SJSA1 (cell line): ENCODE results near the gene NOL4L. TPM values are rescaled to one million over a fixed set of nuclear protein-coding genes. Genes with fewer than 3 reads are reported as not detected.

ENCODE experiments used
- DNase-seq, 2 experiments: peaks; one replicate each; pipeline ENCODE4 v3.0.0-alpha.2; 2015 to 2020; ENCODE audit warnings: low spot score in 2 of 2, low read depth in 1 of 2
- H3K27ac ChIP-seq: fragments of 250-450 bp; sonication (Bioruptor Pico); 2 replicates; pipeline ENCODE4 v1.5.1; 2020; ENCODE audit warnings: mild to moderate bottlenecking, moderate library complexity
- H3K27me3 ChIP-seq: fragments of 250-450 bp; sonication (Bioruptor Pico); replicated peaks from 2 replicates; pipeline ENCODE4 v1.5.1; 2020; ENCODE audit warnings: mild to moderate bottlenecking, moderate library complexity
- H3K36me3 ChIP-seq: fragments of 250-450 bp; sonication (Bioruptor Pico); 2 replicates; pipeline ENCODE4 v1.5.1; 2020; ENCODE audit warnings: mild to moderate bottlenecking
- H3K4me1 ChIP-seq: fragments of 250-450 bp; sonication (Bioruptor Pico); replicated peaks from 2 replicates; pipeline ENCODE4 v1.6.1; 2021; ENCODE audit warnings: mild to moderate bottlenecking
- H3K4me3 ChIP-seq: fragments of 250-450 bp; sonication (Bioruptor Pico); 2 replicates; pipeline ENCODE4 v1.5.1; 2020; ENCODE audit warnings: mild to moderate bottlenecking
- H3K9me3 ChIP-seq: fragments of 250-450 bp; sonication (Bioruptor Pico); replicated peaks from 2 replicates; pipeline ENCODE4 v1.5.1; 2020; ENCODE audit warnings: mild to moderate bottlenecking
- total RNA-seq: library from RNA; depleted of rRNA; stranded (reverse); fragments of >200 nt; shearing (Covaris generic); gene quantifications from 2 replicates; pipeline ENCODE4 v1.2.3, GENCODE V29; 2014

Gene NOL4L
- total RNA-seq, 1 experiment from 2014 or later: 11.4 TPM

DNA sequence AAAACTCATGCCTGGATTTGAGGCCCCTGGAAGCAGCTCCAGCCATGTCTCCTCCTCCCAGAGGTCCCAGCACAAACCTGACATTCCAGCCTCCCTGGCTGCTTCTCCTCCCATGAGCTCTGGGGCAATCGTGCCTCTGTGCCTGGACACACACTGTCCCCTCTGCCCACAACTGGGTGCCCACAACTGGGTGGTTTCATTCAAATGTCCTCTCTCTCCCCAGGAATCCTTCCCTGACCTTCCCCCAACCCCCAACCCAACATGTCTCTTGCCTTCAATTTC, 37.4 kb downstream of the NOL4L start:
- H3K27ac ChIP-seq: no peak overlapping the region
- no peak overlapping the region for H3K4me3 ChIP-seq
- no peak for DNase-seq
- no peaks in the 10 kb centered on the region for H3K4me1 ChIP-seq
- H3K36me3 ChIP-seq: no peaks in the 10 kb centered on the region
- H3K9me3 ChIP-seq: no peaks in the 10 kb centered on the region
- no peaks in the 10 kb centered on the region for H3K27me3 ChIP-seq

DNA sequence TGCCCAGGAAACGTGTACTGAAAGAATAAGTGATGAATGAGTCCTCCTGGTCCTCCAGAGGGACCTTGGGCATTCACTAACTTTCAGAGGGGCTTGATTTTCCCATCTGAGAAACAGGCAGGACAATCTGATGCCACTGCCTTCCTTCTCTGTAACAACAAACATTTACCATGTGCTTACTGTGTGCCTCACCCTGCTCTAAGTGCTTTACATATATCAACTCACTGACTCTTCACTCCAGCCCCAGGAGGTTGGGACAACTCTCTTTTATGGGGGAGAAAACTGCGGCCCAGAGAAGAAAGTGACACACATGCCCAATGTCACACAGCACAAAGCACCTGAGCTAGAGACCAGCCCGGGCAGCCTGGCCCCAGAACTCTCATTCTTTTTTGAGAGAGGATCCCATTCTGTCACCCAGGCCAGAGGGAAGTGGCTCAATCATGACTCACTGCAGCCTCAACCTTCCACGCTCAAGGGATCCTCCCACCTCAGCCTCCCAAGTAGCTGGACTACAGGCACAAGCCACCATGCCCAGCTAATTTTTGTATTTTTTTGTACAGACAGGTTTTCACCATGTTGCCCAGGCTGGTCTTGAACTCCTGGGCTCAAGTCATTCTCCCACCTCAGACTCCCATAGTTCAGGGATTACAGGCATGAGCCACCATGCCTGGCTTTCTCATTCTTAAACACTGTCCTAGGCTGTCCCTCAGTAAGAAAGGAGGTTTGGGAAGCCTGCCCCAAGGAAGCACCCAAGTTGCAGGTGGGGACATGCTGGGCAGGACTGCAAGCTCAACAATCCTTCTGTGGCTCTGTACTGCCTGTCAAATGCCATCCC, 38.0 kb downstream of the NOL4L start:
- Histone ChIP-seq H3K4me1 (no peaks in the 10 kb centered on the region), H3K27ac (no peak overlapping the region), H3K27me3 (no peaks in the 10 kb centered on the region), H3K36me3 (no peaks in the 10 kb centered on the region), H3K9me3 (no peaks in the 10 kb centered on the region), H3K4me3 (no peak overlapping the region)
- no peak for DNase-seq

GRCh38 chr20:32544893-32545840, 40.0 kb downstream of the NOL4L start:
- no peaks in the 10 kb centered on the region for H3K27me3 ChIP-seq
- no peak for DNase-seq
- no peaks in the 10 kb centered on the region for H3K4me1 ChIP-seq
- H3K27ac ChIP-seq: no peak overlapping the region
- H3K36me3 ChIP-seq: no peaks in the 10 kb centered on the region
- no peaks in the 10 kb centered on the region for H3K9me3 ChIP-seq
- no peak overlapping the region for H3K4me3 ChIP-seq

DNA sequence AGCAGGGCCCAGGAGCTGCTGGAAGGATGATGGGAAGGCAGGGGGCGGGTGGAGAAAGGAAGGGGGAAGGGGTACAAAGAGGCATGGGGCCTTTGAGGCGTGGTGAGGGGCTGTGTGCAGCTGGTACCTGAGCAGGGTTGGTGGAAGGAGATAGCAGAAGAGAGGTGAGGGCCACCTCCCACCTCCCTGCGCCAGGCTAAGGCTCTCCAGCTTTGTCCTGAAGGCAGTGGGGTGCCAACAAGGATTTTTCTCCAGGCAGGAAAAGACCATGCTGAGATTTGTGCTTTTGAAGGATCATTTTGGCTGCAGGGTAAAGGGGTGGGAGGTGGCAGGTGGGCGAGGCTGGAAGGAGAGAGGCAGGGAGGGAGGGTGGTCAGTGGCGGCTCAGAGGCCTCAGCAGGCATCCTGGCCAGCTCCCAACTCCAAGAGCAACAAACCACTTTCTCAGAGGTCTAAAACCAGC, 40.8 kb downstream of the NOL4L start:
- no peaks in the 10 kb centered on the region for H3K36me3 ChIP-seq
- no peak overlapping the region for H3K27ac ChIP-seq
- no peaks in the 10 kb centered on the region for H3K9me3 ChIP-seq
- H3K27me3 ChIP-seq: no peaks in the 10 kb centered on the region
- DNase-seq: no peak
- no peak overlapping the region for H3K4me3 ChIP-seq
- no peaks in the 10 kb centered on the region for H3K4me1 ChIP-seq

DNA sequence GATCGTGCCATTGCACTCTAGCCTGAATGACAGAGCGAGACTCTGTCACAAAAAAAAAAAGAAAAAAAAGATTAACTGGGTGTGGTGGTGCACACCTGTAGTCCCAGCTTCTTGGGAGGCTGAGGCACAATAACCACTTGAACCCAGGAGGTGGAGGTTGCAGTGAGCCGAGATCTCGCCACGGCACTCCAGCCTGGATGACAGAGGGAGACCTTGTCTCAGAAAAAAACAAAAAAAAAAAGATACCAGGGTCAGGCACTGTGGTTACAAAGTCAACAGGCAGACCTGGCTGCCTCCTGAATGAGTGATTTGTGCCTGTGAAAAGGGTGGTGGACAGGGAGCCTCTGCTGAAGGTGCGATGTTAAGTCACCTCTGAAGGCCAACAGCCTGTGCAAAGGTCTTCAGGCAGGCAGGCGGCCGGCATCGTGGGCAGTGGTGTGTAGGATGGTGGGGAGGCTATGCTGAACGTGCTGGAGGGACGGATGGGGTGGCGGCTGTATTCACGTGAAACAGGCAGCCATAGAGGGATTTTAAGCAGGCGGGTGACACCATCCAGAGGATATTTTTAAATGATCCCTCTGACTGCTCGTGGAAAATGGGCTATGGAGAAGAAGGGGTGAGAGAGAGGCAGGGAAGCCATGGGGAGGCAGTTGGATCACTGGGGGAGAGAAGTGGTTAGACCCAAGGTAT, 41.4 kb downstream of the NOL4L start:
- Histone ChIP-seq H3K4me1 (no peaks in the 10 kb centered on the region), H3K27me3 (no peaks in the 10 kb centered on the region), H3K9me3 (no peaks in the 10 kb centered on the region), H3K36me3 (no peaks in the 10 kb centered on the region), H3K4me3 (no peak overlapping the region), H3K27ac (no peak overlapping the region)
- DNase-seq: no peak

DNA sequence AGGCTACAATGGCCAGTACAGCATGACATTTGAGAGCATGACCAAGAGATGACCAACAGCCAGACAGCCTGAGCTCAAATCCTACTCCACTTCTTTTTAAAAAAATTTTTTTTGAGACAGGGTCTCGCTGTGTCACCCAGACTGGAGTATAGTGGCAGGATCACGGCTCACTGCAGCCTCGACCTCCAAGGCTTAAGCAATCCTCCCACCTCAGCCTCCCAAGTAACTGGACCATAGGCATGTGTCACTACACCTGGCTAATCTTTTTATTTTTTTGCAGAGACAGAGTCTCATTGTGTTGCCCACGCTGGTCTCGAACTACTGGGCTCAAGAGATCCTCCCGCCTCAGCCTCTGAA, 42.9 kb downstream of the NOL4L start:
- Histone ChIP-seq H3K4me1 (peaks cover under 1% of the 10 kb centered on the region; the same call in 1 of the 2 replicates), H3K36me3 (no peaks in the 10 kb centered on the region), H3K27ac (no peak overlapping the region), H3K4me3 (no peak overlapping the region), H3K9me3 (no peaks in the 10 kb centered on the region), H3K27me3 (no peaks in the 10 kb centered on the region)
- DNase-seq: no peak

- Histone ChIP-seq H3K4me1 (peaks cover 5% of the 10 kb centered on the region; the same call in 1 of the 2 replicates), H3K36me3 (no peaks in the 10 kb centered on the region), H3K27ac (no peak overlapping the region), H3K27me3 (no peaks in the 10 kb centered on the region), H3K4me3 (no peak overlapping the region), H3K9me3 (no peaks in the 10 kb centered on the region)
- DNase-seq: no peak
These were observed 43.5 kb downstream of the NOL4L start for GRCh38 chr20:32541323-32542258.

- Histone ChIP-seq H3K27ac (no peak overlapping the region), H3K4me1 (peaks cover 5% of the 10 kb centered on the region; the same call in 1 of the 2 replicates), H3K36me3 (no peaks in the 10 kb centered on the region), H3K4me3 (no peak overlapping the region), H3K27me3 (no peaks in the 10 kb centered on the region), H3K9me3 (no peaks in the 10 kb centered on the region)
- DNase-seq: no peak
These were observed 45.1 kb downstream of the NOL4L start for GRCh38 chr20:32539817-32540675.

- Histone ChIP-seq H3K4me3 (no peak overlapping the region), H3K27ac (no peak overlapping the region), H3K4me1 (peaks cover 5% of the 10 kb centered on the region; the same call in 1 of the 2 replicates), H3K27me3 (no peaks in the 10 kb centered on the region), H3K9me3 (no peaks in the 10 kb centered on the region), H3K36me3 (no peaks in the 10 kb centered on the region)
- DNase-seq: no peak
These were observed 45.9 kb downstream of the NOL4L start for GRCh38 chr20:32539026-32539816.

DNA sequence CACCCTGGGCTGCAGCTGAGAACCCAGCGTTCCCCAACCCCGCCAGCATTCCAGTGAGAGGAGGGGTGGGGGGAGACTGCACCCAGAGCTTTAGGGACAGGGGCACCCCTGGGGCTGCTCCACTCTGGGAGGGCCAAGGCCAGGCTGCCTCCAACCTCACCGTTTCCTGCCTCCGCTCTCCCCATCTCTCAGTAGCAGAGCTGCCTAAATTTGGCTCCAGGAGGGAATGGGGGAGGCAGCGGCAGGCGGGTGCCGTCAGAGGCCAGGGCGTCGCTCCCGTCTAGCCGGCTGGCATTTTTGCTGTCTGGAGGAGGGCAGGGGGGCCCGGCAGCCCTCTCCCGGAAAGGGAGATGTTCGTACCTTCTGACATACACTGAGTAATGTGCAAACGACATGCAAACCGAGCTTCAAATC, 46.6 kb downstream of the NOL4L start:
- H3K9me3 ChIP-seq: no peaks in the 10 kb centered on the region
- no peaks in the 10 kb centered on the region for H3K36me3 ChIP-seq
- DNase-seq: no peak
- no peak overlapping the region for H3K4me3 ChIP-seq
- H3K27me3 ChIP-seq: no peaks in the 10 kb centered on the region
- H3K4me1 ChIP-seq: peaks cover 5% of the 10 kb centered on the region; the same call in 1 of the 2 replicates
- no peak overlapping the region for H3K27ac ChIP-seq

DNA sequence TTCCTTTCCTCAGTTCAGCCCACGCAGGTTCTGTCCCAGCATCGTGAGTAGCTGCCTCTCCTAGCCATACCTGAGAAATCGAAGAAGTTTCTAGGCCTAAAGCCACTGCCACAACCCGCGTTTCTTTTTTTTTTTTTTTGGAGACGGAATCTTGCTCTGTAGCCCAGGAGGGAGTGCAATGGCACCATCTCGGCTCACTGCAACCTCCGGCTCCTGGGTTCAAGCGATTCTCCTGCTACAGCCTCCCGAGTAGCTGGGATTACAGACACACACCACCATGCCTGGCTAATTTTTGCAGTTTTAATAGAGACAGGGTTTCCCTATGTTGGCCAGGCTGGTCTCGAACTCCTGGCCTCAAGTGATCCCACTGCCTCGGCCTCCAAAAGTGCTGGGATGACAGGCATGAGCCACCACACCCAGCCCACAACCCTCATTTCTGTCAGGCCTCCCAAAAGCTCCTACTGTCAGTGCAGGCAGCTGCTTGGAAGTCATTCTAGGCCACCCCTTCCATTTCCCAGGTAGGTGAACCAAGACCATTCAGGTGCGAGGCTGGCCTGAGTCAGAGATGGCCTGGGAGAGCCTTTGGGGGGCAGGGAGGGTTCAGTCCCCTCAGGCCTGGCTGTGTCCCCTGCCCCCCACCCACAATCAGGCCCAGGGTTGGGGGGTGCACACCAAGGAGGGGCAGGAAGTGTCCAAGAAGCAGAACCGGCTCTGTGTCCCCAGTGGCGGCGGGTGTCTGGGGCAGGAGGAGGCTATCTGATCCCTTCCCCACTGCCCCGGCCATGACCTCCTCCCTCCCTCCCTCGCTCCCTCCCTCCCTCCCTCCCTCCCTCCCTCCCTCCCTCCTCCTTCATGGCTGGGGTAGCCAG, 47.2 kb downstream of the NOL4L start:
- Histone ChIP-seq H3K36me3 (no peaks in the 10 kb centered on the region), H3K9me3 (no peaks in the 10 kb centered on the region), H3K4me1 (peaks cover 5% of the 10 kb centered on the region; the same call in 1 of the 2 replicates), H3K27ac (no peak overlapping the region), H3K27me3 (no peaks in the 10 kb centered on the region), H3K4me3 (no peak overlapping the region)
- DNase-seq: no peak
